NCI-H748 (cell line): ENCODE data around the gene NDUFA5.
A peak's percentile ranks its signal among the peaks of the same experiment; 100 is the strongest.

Experiments used
- DNase-seq: peaks from one replicate; lab custom pipeline; 2025; ENCODE audit not compliant: unreplicated experiment; lab: John Stamatoyannopoulos, UW

NDUFA5 gene

GRCh38 chr7:123557398-123558288 lies at the start of gene NDUFA5:
TSS of gene NDUFA5 (minus strand) at chr7:123557818. CDS start at chr7:123557795, 23 bp downstream.
- DNase-seq = peak; percentile 99

GRCh38 chr7:123604739-123605138 lies 47.1 kb upstream of the NDUFA5 start:
- DNase-seq = no peak

- DNase-seq = no peak
Measured at GRCh38 chr7:123602648-123603047, 45.0 kb upstream of the NDUFA5 start.

- peak; percentile 65 for DNase-seq
Measured at GRCh38 chr7:123601530-123601929, 43.9 kb upstream of the NDUFA5 start, which contains the start of gene ASB15. TSS of gene ASB15 (plus strand) at chr7:123601821. CDS start at chr7:123614503, 12,682 bp downstream.

GRCh38 chr7:123600876-123601275 lies 43.3 kb upstream of the NDUFA5 start:
- no peak for DNase-seq

GRCh38 chr7:123599766-123600165 lies 42.1 kb upstream of the NDUFA5 start:
- no peak for DNase-seq

- DNase-seq = no peak
Measured at GRCh38 chr7:123598657-123599056, 41.0 kb upstream of the NDUFA5 start.

GRCh38 chr7:123594813-123595241 lies 37.2 kb upstream of the NDUFA5 start:
- DNase-seq = peak; percentile 95

GRCh38 chr7:123588376-123588775 lies 30.8 kb upstream of the NDUFA5 start:
- no peak for DNase-seq

GRCh38 chr7:123583821-123584220 lies 26.2 kb upstream of the NDUFA5 start:
- DNase-seq = no peak

- DNase-seq = no peak
Measured at GRCh38 chr7:123581162-123581459, 23.5 kb upstream of the NDUFA5 start.

- DNase-seq = peak; percentile 83
Measured at GRCh38 chr7:123580406-123581161, 23.0 kb upstream of the NDUFA5 start.

- no peak for DNase-seq
Measured at GRCh38 chr7:123579416-123579815, 21.8 kb upstream of the NDUFA5 start.

GRCh38 chr7:123573896-123574467 lies 16.4 kb upstream of the NDUFA5 start:
- DNase-seq = no peak

- no peak for DNase-seq
Measured at GRCh38 chr7:123573341-123573740, 15.7 kb upstream of the NDUFA5 start.

GRCh38 chr7:123571684-123572083 lies 14.1 kb upstream of the NDUFA5 start:
- DNase-seq = no peak

GRCh38 chr7:123571187-123571586 lies 13.6 kb upstream of the NDUFA5 start:
- DNase-seq = no peak

GRCh38 chr7:123570390-123571182 lies 13.0 kb upstream of the NDUFA5 start:
- peak; percentile 45 for DNase-seq

GRCh38 chr7:123569352-123570010 lies 11.9 kb upstream of the NDUFA5 start:
- no peak for DNase-seq

- no peak for DNase-seq
Measured at GRCh38 chr7:123562121-123562520, 4.5 kb upstream of the NDUFA5 start.
